Sciatic nerve (tissue), 1 donor: ENCODE data around the gene CPA3. TPM values are rescaled to one million over a fixed set of nuclear protein-coding genes. Genes with fewer than 3 reads are reported as not detected.

Source experiments
- total RNA-seq: library from RNA; stranded (reverse); fragmentation: NEBNext Ultra II Directional; extraction: Animal tissue kit (Norgen Biotek cat#: 25700); gene quantifications from one replicate; pipeline ENCODE4 v1.2.1, GENCODE V29; 2021
- donor health status: DM: no; HTN: no; CAD: no.

Gene CPA3
- total RNA-seq, 1 donor from 2014 or later: 10.3 TPM

Other genes with a start within 250 kb of the CPA3 start
- 7.2 TPM for gene AGTR1, start 167.4 kb upstream of the CPA3 start, total RNA-seq
- gene CPB1, start 37.5 kb upstream of the CPA3 start, total RNA-seq: 5.0 TPM
- 35.2 TPM for gene GYG1, start 126.2 kb downstream of the CPA3 start, total RNA-seq
- gene HLTF, start 221.2 kb downstream of the CPA3 start, total RNA-seq: 33.6 TPM